GM18867 (cell line): Measurements from ENCODE around the gene ACBD7.

Source experiments
- ATAC-seq: cut with Tn5 transposase; IDR thresholded peaks from one replicate; pipeline ENCODE4 v1.9.1; 2021; ENCODE audit warnings: mild to moderate bottlenecking, moderate library complexity; ENCODE audit not compliant: unreplicated experiment

The ACBD7 gene

DNA sequence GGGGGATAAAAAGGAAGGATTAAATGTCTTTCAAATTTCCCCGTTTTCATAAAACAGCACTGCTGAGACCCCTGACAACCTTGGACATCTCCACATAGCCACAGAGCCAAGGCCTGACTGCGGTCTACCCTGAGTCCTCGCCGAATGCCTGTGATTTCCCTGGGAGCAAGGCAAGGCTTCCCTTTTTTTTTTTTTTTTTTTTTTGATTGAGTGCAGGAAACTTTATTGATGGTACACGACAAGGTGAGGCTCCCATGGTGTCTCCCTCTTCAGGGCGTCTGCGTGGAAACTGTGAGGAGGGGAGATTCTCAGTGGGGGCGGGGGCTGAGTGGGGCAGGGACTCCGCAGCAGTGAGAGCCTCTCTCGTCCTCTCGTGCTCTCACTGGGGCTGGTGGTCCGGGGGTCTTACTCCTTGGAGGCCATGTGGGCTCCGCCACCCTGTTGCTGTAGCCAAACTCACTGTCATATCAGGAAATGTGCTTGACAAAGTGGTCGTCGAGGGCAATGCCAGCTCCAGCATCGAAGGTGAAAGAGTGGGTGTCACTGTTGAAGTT, 4.4 kb upstream of the ACBD7 start:
- ATAC-seq, result no peak

DNA sequence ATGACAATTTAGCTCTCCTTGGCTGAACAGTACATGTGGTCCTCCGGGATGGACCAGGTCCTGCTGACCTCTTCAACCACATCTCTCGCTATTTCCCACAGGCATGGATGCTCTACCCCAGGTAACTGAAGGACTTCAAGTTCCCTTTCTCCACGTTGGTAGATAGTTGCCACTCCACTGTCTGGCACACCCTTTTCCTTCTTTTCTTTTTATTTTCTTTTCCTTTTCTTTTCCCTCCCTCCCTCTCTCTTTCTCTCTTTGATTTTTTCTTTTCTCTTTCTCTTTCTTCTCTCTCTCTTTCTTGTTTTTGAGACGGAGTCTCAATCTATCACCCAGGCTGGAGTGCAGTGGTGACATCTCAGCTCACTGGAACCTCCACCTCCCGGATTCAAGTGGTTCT, 2.8 kb upstream of the ACBD7 start:
- ATAC-seq, result no peak

DNA sequence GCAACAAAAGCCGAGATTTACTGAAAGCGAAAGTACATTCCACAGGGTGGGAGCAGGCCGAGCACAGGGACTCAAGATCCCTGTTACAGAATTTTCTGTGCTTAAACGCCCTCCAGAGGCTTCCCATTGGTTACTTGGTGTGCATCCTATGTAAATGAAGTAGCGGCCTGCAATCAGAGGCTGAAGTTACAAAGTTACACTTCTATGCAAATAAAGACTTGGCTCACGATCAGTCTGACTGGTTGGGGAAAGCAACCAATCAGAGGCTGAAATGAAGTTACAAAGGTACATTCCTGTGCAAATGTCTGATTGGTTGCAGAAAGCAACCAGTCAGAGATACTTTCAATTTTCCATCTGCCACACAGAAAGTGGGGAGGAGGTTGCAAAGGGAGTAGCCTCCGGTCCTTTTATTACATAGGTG, 4.1 kb downstream of the ACBD7 start:
- no peak for ATAC-seq

DNA sequence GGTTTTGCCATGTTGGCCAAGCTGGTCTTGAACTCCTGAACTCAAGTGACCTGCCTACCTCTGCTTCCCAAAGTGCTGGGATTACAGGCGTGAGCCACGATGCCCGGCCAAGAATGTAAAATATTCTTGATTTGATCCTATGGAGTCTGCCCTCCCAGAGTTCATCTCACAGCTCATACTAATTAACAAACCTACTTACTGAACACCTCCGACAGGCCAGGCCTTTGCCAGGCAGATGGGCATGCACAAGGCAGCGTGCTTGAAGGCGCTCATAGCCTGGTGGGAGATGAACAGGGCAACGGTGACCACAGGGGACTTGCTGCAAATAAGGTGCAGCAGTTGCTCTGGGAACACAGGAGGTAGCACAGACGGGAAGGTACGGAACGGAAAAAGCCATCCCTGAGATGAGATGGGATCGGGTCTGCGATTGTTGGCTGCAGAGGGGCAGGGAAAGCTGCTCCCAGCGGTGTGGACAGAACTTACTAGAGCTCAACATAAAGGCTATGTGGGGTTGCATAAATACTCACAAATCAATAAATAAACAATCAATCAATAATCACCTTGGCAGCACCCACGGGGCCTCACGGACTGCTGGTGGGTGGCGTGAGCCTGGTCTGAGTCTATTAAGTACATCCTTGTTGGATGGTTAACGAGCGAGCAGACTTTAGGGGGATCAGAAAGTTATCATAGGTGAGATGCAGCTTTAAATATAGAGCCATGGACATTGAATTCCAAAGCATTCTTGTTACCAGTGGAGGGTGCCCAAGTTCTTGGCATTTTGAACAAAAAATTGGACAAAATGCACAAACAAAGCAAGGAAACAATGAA, 4.7 kb downstream of the ACBD7 start:
- ATAC-seq, result no peak

DNA sequence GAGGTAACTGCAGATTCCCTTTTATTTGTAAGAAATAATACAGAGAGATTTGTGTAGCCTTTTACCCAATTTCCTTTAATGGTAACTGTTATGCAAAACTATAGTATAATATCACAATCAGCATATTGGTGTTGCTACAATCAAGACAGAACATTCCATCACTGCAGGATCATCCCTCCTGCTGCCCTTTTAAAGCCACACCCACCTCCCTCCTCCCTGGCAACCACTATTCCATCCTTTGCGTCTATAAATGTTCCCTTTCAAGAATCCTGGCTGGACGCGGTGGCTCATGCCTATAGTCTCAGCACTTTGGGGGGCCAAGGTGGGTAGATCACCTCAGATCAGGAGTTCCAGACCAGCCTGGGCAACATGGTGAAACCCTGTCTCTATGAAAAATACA, 13.2 kb downstream of the ACBD7 start:
- ATAC-seq, result no peak

DNA sequence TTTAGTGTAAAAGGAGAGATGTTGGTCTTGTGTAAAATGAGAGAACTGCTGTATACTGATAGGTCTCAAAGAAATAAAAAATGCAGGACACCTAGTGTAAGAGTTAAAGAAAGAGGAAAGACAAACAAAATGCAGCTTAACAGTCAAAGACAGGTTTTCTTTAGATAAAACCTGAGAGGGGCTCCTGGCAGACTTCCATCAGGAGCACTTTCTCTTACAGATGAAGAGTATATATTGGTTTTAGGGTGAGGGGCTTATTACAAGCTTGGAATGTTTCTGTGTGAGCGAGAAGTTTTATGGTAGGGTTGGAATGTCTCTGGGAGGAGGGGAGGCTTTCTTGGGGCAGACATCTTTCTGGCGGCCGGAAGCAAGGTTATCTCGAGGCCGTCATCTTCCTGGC, 16.2 kb downstream of the ACBD7 start:
- ATAC-seq, result no peak

DNA sequence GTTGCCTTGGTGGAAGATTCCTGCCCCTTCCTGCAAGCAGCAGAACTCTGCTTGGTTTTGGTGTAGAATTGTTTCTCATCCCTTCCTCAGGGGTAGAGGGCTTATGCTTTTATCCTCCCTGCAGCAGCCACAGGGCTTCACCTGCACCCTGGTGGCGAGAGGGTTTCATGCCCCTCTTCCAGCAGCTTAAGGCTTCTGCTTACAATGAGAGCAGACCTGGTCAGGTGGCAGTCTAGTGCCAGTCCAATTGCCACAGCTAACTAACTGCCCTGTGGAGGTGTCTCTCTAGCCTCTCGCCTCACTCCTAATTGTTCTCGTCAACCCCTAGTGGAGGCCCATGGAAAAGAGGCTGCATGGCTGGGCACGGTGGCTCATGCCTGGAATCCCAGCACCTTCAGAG, 19.3 kb downstream of the ACBD7 start:
- ATAC-seq, result no peak

DNA sequence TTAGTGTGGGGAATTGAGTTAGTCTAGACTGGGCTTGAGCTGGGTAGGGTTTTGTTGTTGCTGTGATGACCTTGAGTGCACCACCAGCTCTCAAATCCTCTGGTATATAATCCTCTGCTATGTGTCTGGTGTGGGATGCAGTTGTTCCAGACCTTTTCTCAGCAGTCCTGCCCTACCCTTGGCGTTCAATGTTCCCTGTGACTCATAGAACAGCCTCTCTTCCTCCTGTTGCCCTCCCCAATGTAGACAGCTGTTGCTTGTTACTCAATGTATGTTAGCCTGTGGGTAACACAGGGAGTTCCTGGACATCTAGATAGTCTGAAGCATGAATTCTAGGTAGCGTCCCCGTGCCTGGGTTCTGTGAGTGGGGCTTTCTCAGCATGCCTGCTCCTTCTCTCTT, 19.8 kb downstream of the ACBD7 start:
- no peak for ATAC-seq

DNA sequence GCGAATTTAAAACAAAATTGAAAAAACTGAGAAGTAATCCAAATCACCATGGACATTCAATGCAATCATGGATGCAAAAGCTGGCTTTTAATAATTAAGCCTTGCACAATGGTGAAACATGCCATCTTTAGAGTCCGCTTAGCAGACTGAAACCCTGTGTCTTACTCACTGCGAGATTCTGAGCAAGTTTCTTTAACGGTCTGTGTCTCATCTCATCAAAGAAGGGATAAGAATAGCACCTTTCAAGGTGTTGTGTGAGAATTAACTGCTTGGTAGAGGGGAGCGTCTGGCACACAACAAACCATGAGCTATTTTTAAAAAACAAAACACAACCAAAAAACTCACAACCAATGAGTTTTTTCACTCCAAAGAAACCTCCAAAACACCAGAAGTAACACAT, 21.4 kb downstream of the ACBD7 start:
- ATAC-seq, result no peak

DNA sequence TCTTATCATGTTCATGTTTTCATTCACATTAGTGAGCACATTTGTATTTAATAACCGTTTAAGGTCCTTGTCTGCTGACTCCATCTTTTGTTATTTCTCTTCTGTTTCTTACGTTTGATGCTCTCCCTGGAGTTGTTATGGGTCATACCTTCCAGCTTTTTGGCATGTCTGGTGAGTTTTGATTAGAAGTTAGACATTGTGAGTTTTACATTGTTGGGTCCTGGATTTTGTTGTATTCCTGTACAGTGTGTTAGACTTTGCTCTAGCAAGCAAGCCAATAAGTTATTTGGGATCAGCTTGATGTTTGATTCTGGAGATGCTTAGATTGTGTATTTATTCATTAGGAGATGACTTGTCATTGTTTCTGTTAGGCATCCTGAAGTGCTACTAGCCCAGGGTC, 27.9 kb downstream of the ACBD7 start:
- ATAC-seq, result no peak

DNA sequence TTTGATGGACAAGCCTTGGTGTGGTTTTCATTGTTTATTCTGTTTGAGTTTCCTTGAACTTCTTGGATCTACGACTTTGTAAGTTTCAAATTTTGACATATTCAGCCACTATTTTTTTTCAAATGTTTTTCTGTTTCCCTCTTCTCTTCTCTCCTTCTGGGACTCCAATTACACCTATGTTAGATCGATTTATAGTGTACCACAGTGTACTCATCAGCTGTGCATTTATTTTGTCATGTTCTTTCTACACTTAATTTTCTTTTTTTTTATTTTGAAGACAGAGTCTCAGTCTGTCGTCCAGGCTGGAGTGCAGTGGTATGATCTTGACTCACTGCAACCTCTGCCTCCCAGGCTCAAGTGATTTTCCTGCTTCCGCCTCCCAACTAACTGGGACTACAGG, 28.7 kb downstream of the ACBD7 start:
- ATAC-seq, result no peak

DNA sequence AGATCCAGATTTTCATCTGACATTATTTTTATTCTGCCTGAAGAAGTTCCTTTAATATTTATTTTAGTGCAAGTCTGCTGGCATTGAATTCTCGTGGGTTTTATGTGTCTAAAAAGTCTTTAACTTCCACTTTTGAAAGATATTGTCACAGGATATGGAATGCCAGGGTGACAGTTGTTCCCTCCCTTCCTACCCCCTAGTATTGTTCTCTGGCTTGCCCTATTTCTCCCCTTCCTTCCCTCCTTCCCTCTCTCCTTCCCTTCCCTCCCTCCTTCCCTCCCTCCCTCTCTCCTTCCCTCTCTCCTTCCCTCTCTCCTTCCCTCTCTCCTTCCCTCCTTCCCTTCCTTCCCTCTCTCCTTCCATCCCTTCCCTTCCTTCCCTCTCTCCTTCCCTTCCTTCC, 29.9 kb downstream of the ACBD7 start:
- no peak for ATAC-seq

DNA sequence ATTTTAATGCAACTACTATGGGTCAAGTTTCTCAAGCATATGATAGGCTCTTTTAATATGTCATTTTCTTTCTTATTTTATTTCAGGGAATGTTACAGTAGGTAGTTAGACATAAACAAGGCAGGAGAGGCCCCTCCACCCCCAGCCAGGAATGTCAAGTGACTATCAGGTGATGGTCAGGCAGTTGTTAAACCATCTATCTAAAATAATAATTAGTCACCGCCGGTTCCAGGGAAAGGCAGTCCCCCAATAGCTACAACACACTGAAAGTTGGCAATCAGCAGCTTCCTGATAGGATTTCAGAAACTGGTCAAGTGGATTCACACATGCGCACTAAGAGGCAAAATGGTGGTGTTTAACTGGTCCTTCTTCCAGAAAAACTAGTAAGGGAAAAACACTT, 35.5 kb downstream of the ACBD7 start:
- ATAC-seq, result no peak

DNA sequence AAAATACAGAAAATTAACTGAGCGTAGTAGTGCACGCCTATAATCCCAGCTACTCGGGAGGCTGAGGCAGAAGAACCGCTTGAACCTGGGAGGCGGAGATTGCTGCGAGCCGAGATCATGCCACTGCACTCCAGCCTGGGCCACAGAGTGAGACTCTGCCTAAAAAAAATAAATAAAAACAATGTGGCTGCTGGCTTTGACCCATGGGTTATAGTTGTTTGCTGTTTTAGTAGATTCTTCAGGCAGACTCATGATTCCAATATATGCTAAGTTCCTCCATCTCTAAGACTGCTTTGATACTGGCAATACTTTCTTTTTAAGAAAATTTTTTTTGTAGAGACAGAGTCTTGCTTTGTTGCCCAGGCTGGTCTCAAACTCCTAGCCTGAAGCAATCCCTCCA, 36.5 kb downstream of the ACBD7 start:
- no peak for ATAC-seq

DNA sequence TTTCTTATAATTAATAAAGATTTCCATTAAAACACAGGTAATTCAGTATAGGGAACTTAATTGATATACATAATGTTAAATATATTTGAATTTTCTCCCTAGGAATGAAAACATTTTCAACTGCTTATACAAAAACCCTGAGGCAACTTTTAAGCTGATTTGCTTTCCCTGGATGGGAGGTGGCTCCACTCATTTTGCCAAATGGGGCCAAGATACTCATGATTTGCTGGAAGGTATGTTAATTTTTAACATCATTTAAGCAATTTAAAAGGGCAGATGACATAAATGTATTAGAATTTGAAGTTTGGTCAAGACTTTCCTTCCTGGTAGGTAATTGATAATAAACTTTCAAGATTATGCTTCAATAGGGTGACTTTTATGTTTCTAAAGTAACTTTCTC, 39.0 kb downstream of the ACBD7 start:
- no peak for ATAC-seq

DNA sequence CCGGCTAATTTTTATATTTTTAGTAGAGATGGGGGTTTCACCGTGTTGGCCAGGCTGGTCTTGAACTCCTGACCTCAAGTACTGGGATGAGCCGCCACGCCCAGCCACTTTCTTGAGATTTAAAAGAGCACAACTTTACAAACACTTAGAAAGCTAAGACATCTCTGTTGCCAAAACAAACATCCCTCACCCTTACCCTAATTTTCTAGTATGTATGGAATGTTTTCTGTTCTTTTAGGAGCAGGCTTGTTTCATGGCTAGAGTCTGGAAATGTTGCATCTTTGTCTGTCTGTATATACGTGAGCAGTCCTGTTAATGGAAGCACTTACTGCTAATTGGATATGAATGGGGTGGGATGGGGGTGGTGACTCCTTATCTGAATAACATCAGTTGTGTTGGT, 42.0 kb downstream of the ACBD7 start:
- ATAC-seq, result no peak

DNA sequence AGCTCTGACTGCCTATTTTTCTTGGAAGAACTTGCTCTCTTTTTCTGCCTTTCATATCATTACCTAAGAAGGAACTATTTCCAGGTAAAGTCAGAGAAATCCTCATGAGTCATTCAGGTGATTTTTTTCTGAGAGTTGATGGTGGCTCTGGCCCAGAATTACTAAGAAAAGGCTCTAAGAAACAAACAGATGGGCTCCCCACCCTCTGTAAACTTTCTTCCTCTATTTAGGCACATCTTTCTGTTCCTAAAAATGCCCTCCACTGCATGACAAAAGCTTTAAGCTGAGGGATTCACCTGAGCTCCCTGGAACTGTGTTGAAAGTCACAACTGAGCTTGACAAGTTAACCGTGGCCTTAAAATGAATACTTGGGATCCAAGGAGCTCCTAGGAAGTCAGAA, 43.2 kb downstream of the ACBD7 start:
- ATAC-seq, result no peak

DNA sequence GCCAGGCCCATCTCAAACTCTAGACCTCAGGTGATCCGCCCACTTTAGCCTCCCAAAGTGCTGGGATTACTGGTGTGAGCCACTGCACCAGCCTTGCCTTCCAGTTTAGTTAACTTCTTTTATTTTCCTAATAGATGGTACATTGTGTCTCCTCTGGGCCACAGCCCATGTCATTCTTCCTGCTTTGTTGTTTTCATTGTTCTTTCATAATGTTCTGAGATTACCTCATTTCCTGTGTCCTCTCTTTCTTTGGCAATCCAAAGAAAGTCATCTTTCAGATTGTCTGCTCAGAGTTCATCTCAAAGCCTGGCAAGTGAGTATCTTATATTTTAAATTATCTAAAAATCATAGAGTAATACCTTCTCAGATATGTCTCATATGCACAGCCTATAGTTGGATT, 44.9 kb downstream of the ACBD7 start, which contains the start of gene OLAH:
Gene OLAH (plus strand): TSS at position 270 of the 400 bp plus-strand sequence. CDS start 3,346 bp downstream, outside the sequence.
- no peak for ATAC-seq

DNA sequence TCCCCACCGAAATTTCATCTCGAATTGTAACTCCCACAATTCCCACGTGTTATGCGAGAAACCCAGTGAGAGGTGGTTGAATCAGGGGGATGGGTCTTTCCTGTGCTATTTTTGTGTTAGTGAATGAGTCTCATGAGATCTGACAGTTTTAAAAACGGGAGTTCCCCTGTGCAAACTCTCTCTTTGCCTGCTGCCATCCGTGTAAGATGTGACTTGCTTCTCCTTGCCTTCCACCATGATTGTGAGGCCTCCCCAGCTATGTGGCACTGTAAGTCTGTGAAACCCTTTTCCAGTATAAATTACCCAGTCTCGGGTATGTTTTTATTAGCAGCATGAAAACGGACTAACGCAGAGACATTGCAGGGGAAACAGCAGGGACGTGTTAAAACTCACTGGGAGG, 50.2 kb downstream of the ACBD7 start:
- no peak for ATAC-seq

DNA sequence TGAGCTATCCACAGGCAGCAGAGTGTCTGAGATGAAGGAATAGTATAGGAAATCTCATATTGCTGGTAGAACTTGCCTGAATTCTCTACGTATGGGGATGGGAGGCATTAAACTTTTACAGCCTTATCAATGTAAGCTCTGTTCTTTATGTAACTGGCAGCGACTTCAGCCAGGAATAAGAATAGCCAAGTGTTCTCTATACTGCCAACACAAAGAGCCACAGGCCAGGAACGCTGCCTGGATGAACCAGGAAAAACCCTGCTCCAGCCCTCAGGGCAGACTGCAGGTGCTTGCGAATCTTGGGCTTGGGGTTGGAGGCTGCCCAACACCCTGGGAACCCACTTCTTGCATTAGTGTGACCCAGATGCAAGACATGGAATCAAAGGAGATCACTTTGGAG, 50.9 kb downstream of the ACBD7 start:
- no peak for ATAC-seq

DNA sequence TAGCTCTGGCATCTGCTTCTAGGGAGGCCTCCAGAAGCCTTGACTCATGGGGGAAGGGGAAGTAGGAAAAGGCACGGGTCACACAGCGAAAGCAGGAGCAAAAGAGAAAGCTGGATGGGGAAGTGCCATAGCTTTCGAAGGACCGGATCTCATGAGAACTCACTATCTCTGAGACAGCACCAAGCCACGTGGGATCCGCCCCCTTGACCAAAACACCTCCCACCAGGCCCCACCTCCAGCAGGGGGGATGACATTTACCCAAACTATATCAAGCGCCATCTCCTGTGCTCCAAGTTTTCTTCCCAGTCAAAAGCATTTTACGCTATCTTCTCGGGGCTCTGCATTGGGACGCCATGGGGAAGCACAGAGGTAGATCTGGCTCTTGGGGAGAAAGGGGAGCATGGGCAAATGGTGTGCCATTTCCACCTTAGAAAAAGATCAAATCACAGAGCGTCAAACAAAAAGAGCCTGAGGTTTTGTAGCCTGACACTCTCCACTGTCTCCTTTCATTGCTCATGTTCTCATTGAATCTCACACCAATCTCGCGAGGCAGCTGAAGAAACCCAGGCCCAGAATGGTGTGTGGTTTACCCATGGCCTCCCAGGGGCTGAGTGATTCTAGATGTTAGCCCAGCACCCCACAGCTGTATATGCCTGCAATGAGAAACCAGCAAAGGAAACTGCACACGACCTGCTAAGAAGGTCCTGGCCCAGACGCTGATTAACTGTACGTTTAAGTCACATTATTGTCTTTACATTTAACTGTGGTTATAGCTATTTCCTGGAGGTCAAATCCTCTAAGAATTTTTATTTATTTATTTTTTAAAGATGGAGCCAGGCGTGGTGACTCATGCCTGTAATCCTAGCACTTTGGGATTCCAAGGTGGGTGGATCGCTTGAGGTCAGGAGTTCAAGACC, 52.9 kb downstream of the ACBD7 start:
- ATAC-seq, result no peak

DNA sequence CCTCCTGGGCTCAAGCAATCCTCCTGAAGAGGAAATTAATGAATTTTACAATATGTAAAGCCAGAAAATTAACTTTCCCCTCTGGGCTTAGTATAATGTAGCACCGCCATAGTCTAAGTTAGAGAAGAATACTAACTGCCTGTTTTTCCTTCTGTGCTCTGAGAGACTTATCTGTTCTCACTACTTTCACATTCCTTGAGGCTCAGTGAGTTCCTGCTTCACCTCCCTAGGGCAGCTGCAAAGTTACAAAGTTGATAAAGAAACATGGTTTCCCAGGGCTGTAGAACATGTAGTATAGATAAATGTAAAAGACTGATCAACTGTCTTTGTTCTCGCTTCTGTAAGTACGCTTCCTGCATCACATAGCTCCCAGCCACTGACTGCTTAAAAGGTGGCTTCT, 60.8 kb downstream of the ACBD7 start:
- no peak for ATAC-seq
